ENCODE data around the gene POU2F1. TPM values are rescaled to one million over a fixed set of nuclear protein-coding genes. Genes with fewer than 3 reads are reported as not detected.

POU2F1 gene
- total and polyA plus RNA-seq, 7 donors: 0.83 to 9.0 (median 6.3) TPM

DNA sequence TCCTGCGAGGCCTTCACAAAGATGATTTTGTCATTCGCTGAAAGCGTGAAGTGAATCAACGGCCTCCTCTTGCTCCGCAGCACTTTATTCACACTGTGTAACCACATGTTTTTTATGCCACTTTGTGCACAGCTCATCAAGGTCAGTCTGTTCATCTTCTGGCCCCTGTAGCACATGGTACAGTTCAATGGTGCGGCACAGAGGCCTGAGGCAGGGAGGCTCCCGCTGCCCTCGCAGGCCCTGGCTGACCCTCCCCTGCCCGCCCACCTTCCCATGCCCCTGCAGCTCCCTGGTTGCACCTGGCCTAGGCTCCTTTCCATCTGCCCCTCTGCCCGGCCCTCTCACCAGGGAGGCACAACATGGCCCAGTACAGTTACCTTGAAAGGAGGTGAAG is 210.2 kb downstream of the POU2F1 start:
- ATAC-seq: no peak
- Histone ChIP-seq H3K4me1 (peaks cover 11% of the 10 kb centered on the region), H3K9me3 (no peaks in the 10 kb centered on the region), H3K4me3 (no peak overlapping the region), H3K27me3 (ENCODE audit: insufficient read depth in 3 of 3, low read length in 2 of 3) (no peaks in the 10 kb centered on the region), H3K27ac (no peak overlapping the region), H3K36me3 (ENCODE audit: insufficient read depth in 1 of 2, low read depth in 1 of 2) (no peaks in the 10 kb centered on the region)
- no peak for DNase-seq
- 88 to 95% (median 92%) methylated on average over 10 of the region's 10 CpGs for WGBS, 3 donors
- intact Hi-C loops (cut with DNase I): no loop called here
- TF ChIP-seq CTCF (IDR thresholded peaks at IDR 0.05): no peak

DNA sequence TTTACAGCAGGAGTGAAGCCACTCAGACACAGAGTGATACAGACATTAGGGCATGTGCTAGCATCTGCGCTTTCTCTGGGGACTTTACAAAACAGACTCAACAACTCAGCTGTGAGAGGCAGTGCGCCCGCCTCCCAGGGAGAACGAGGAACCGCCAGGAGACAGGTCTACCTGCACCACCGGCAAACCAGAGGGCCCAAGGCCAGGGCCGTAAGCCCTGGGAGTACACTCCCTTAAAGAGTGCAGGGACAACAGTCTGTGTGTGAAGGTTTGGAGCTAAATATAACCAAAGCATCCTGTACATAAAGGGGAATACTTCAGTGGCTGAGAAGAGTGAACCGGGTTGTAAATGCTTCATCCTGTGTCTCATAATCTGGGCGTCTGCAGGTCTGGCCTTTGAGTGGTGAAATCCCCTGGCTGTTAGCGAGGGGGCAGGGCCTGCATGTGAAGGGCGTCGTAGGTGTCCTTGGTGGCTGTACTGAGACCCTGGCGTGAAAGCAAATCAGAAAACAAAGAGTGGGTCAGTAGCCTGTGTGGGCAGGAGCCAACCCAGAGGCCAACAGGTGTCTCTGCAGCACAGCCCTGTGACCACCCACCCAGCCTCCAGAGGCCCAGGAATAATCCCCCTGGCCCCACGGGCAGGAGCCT is 210.7 kb downstream of the POU2F1 start:
- H3K27ac ChIP-seq: no peak overlapping the region
- no peaks in the 10 kb centered on the region for H3K27me3 ChIP-seq (ENCODE audit: insufficient read depth in 3 of 3, low read length in 2 of 3)
- H3K9me3 ChIP-seq: no peaks in the 10 kb centered on the region
- intact Hi-C loops (cut with DNase I): no loop called here
- TF ChIP-seq CTCF (IDR thresholded peaks at IDR 0.05): no peak
- DNase-seq: no peak
- H3K36me3 ChIP-seq (ENCODE audit: insufficient read depth in 1 of 2, low read depth in 1 of 2): no peaks in the 10 kb centered on the region
- ATAC-seq: no peak
- H3K4me3 ChIP-seq: no peak overlapping the region
- 85 to 89% (median 87%) methylated on average over 14 of the region's 14 CpGs for WGBS, 3 donors
- H3K4me1 ChIP-seq: peaks cover 11% of the 10 kb centered on the region

DNA sequence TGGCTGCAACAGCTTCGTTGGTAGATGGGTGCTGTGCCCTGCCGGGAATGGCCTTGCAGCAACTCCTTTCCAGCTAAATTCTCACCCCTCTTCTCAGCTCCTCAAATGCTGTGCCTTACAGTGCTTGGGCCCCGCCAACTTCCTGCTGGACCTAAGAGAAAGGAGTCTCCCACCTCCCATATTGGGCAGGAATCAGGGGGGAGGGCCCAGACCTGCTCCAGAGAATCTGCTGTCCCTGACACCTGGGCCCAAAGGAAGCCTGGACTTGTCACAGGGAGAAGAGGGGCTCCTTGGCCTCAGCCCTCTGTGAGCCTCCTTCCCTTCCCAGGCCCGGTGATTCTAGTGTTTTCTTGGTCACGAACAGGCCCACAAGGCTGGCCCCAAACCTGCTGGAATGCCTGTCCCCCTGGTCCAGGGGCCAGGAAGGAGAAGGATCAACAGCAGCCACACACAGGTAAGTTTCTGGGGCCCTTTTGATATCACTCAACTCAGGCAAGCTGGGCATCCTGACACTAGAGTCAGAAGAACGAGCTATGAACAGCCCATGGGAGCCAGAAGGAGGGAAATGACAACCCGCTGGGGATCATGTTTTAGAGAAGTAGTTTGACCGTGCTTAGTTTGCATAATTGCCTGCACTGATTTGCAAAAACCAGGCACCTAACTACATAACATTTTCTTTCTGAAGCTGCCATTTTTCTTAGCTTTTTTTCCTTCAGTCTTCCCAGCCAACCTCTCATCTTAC is 211.4 kb downstream of the POU2F1 start:
- intact Hi-C loops (cut with DNase I): no loop called here
- Histone ChIP-seq H3K27ac (no peak overlapping the region), H3K4me1 (peaks cover 11% of the 10 kb centered on the region), H3K27me3 (ENCODE audit: insufficient read depth in 3 of 3, low read length in 2 of 3) (no peaks in the 10 kb centered on the region), H3K4me3 (no peak overlapping the region), H3K9me3 (no peaks in the 10 kb centered on the region), H3K36me3 (ENCODE audit: insufficient read depth in 1 of 2, low read depth in 1 of 2) (no peaks in the 10 kb centered on the region)
- TF ChIP-seq CTCF (IDR thresholded peaks at IDR 0.05): no peak
- ATAC-seq (no peak), DNase-seq (no peak)
- WGBS, 3 donors: 78 to 85% (median 78%) methylated on average over 8 of the region's 8 CpGs

DNA sequence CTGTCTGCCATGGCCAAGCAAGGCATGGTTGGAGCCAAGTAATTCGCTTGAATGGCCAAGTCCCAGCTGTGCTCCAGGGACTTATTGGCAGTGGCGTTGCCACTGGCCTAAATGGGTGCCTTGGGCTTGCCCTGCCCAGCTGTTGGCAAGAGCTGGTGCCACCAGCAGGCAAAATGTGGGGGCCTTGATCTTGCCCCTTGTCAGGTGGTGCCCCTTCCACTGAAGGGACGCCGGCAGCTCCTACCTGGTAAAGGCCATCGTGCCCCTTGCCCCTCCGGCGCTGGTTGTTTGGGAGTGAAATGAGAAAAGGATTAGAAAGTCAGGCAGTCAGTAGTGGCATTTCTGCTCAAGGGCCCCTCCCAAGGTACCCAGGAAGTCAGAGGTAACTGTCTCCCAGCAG is 212.1 kb downstream of the POU2F1 start:
- peaks cover 11% of the 10 kb centered on the region for H3K4me1 ChIP-seq
- H3K27ac ChIP-seq: no peak overlapping the region
- no peaks in the 10 kb centered on the region for H3K27me3 ChIP-seq (ENCODE audit: insufficient read depth in 3 of 3, low read length in 2 of 3)
- DNase-seq (no peak), ATAC-seq (no peak)
- H3K4me3 ChIP-seq: no peak overlapping the region
- no peak for TF ChIP-seq CTCF (IDR thresholded peaks at IDR 0.05)
- intact Hi-C loops (cut with DNase I): no loop called here
- 59 to 78% (median 61%) methylated on average over 7 of the region's 7 CpGs for WGBS, 3 donors
- no peaks in the 10 kb centered on the region for H3K36me3 ChIP-seq (ENCODE audit: insufficient read depth in 1 of 2, low read depth in 1 of 2)
- H3K9me3 ChIP-seq: no peaks in the 10 kb centered on the region
